ENCODE results near the gene EPHA3. TPM values are rescaled to one million over a fixed set of nuclear protein-coding genes. Genes with fewer than 3 reads are reported as not detected.

EPHA3 gene
- total RNA-seq, 1 experiment from 2014 or later = 21.5 TPM

DNA sequence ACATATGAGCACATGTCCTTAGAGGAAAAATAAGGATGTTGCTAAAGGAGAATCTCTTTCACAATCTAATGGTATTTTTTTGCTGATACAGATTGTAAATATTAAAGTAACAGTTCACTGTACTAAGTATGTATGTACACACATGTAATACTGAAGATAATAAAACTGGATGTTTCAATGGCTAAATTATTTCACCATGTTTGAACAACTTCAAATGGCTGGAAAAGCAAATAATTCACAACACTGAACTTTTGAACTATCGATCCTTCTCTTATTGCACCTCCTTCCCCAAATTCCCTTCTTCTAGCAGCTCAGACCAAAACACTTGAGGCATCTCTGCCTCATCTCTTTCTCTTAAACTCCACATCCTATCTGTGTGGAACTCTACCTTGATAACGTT lies 149.5 kb downstream of the EPHA3 start:
- no peak overlapping the region for H3K27ac ChIP-seq (ENCODE audit: low read depth, low read length, poor library complexity, severe bottlenecking)
- no peaks in the 10 kb centered on the region for H3K36me3 ChIP-seq (ENCODE audit: insufficient read depth, low read length, poor library complexity, severe bottlenecking)
- no peak for TF ChIP-seq EZH2 (IDR thresholded peaks at IDR 0.05; ENCODE audit: borderline replicate concordance, low read depth, low read length, poor library complexity, severe bottlenecking)
- TF ChIP-seq, protein P1, sequence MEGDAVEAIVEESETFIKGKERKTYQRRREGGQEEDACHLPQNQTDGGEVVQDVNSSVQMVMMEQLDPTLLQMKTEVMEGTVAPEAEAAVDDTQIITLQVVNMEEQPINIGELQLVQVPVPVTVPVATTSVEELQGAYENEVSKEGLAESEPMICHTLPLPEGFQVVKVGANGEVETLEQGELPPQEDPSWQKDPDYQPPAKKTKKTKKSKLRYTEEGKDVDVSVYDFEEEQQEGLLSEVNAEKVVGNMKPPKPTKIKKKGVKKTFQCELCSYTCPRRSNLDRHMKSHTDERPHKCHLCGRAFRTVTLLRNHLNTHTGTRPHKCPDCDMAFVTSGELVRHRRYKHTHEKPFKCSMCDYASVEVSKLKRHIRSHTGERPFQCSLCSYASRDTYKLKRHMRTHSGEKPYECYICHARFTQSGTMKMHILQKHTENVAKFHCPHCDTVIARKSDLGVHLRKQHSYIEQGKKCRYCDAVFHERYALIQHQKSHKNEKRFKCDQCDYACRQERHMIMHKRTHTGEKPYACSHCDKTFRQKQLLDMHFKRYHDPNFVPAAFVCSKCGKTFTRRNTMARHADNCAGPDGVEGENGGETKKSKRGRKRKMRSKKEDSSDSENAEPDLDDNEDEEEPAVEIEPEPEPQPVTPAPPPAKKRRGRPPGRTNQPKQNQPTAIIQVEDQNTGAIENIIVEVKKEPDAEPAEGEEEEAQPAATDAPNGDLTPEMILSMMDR (conservative IDR thresholded peaks at IDR 0.05; ENCODE audit: low read depth, low read length) = no peak
- H3K27me3 ChIP-seq (replicated peaks; ENCODE audit: insufficient read depth, low read depth, low read length, poor library complexity) = no peaks in the 10 kb centered on the region
- no peak for DNase-seq (ENCODE audit: low spot score)
- H3K9me3 ChIP-seq (ENCODE audit: low read depth, low read length, poor library complexity, severe bottlenecking) = no peaks in the 10 kb centered on the region
- H3K4me1 ChIP-seq (ENCODE audit: insufficient read depth, low read length, poor library complexity, severe bottlenecking) = peaks cover 27% of the 10 kb centered on the region
- CTCF ChIA-PET = no interaction called here
- no TSS peak for BruUV-seq (replicated peaks)
- intact Hi-C loops (cut with micrococcal nuclease; ENCODE audit: unreplicated experiment) = no loop called here
- no peak overlapping the region for H3K4me3 ChIP-seq (ENCODE audit: low read depth, low read length, poor library complexity, severe bottlenecking)
- POLR2A ChIA-PET (ENCODE audit: low non-redundant PET) = no interaction called here

DNA sequence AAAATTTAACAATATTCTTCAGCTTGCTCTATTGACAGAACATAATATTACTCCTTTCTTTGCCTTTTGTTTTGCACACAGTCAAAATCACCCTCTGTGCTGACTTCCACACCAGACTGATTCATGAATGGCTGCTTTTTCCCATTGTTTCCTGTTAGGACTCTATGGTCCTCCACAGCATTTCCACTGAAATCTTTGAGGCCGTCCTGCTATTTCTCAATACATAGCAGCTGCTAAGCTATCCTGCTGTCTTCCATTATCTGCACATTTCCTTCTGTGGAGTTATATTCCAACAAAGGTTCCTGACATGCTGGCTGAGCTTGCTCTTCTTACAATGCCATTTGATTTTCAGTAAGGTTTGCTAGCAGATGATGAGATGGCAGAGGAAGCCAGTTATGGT lies 153.3 kb downstream of the EPHA3 start:
- POLR2A ChIA-PET (ENCODE audit: low non-redundant PET) = no interaction called here
- CTCF ChIA-PET = no interaction called here
- TF ChIP-seq EZH2 (IDR thresholded peaks at IDR 0.05; ENCODE audit: borderline replicate concordance, low read depth, low read length, poor library complexity, severe bottlenecking) = no peak
- TF ChIP-seq, protein P1 (conservative IDR thresholded peaks at IDR 0.05; ENCODE audit: low read depth, low read length) = no peak
- Histone ChIP-seq H3K4me3 (ENCODE audit: low read depth, low read length, poor library complexity, severe bottlenecking) (no peak overlapping the region), H3K9me3 (ENCODE audit: low read depth, low read length, poor library complexity, severe bottlenecking) (no peaks in the 10 kb centered on the region), H3K27me3 (replicated peaks; ENCODE audit: insufficient read depth, low read depth, low read length, poor library complexity) (no peaks in the 10 kb centered on the region), H3K27ac (ENCODE audit: low read depth, low read length, poor library complexity, severe bottlenecking) (no peak overlapping the region), H3K4me1 (ENCODE audit: insufficient read depth, low read length, poor library complexity, severe bottlenecking) (peaks cover 11% of the 10 kb centered on the region), H3K36me3 (ENCODE audit: insufficient read depth, low read length, poor library complexity, severe bottlenecking) (no peaks in the 10 kb centered on the region)
- peak; percentile 70 for DNase-seq (ENCODE audit: low spot score)
- BruUV-seq (replicated peaks) = no TSS peak
- intact Hi-C loops (cut with micrococcal nuclease; ENCODE audit: unreplicated experiment) = no loop called here

DNA sequence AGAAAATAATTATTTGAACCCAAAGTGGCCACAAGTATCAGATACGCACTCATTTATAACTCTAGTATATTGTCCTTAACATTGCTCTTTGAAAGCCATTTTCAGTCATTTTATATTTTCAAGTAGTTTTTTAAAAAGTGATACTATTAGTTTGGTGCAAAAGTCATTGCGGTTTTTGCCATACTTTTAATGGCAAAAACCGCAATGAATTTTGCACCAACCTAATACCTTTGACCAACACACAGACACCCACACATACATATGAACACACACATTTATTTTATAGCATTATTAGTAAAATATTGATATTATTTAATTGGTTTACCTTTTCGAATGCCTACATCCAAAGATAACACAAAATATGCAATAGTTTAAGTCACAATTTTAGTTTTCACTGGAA lies 154.3 kb downstream of the EPHA3 start:
- TF ChIP-seq, protein P1 (conservative IDR thresholded peaks at IDR 0.05; ENCODE audit: low read depth, low read length) = no peak
- no peak for TF ChIP-seq EZH2 (IDR thresholded peaks at IDR 0.05; ENCODE audit: borderline replicate concordance, low read depth, low read length, poor library complexity, severe bottlenecking)
- Histone ChIP-seq H3K9me3 (ENCODE audit: low read depth, low read length, poor library complexity, severe bottlenecking) (no peaks in the 10 kb centered on the region), H3K4me1 (ENCODE audit: insufficient read depth, low read length, poor library complexity, severe bottlenecking) (peaks cover 11% of the 10 kb centered on the region), H3K36me3 (ENCODE audit: insufficient read depth, low read length, poor library complexity, severe bottlenecking) (no peaks in the 10 kb centered on the region), H3K27me3 (replicated peaks; ENCODE audit: insufficient read depth, low read depth, low read length, poor library complexity) (no peaks in the 10 kb centered on the region), H3K27ac (ENCODE audit: low read depth, low read length, poor library complexity, severe bottlenecking) (no peak overlapping the region), H3K4me3 (ENCODE audit: low read depth, low read length, poor library complexity, severe bottlenecking) (no peak overlapping the region)
- ChIA-PET CTCF (no interaction called here), POLR2A (ENCODE audit: low non-redundant PET) (interaction anchor here (0.6 kb wide), 1 partner anchor 1515 kb away, joined by 3 read pairs; no protein-coding TSS in a partner anchor)
- intact Hi-C loops (cut with micrococcal nuclease; ENCODE audit: unreplicated experiment) = no loop called here
- no TSS peak for BruUV-seq (replicated peaks)
- DNase-seq (ENCODE audit: low spot score) = no peak

Data from A673 (cell line).